ENCODE results near the gene WDR7.
"Not testable (repeated sequence)": the region's sequence is repeated elsewhere in the genome, so short reads cannot be mapped to it uniquely, and the experiment has no call there.

Gene WDR7

GRCh38 chr18:56654280-56654679, 3.1 kb downstream of the WDR7 start:
- not testable (repeated sequence) for DNase-seq (ENCODE audit: low read depth in 2 of 2)

GRCh38 chr18:56658261-56658660, 7.1 kb downstream of the WDR7 start:
- no peak for DNase-seq (ENCODE audit: low read depth in 2 of 2)

- no peak for DNase-seq (ENCODE audit: low read depth in 2 of 2)
Observed at GRCh38 chr18:56659111-56659510, 8.0 kb downstream of the WDR7 start.

- no peak for DNase-seq (ENCODE audit: low read depth in 2 of 2)
Observed at GRCh38 chr18:56660655-56661054, 9.5 kb downstream of the WDR7 start.

- no peak for DNase-seq (ENCODE audit: low read depth in 2 of 2)
Observed at GRCh38 chr18:56661360-56662062, 10.4 kb downstream of the WDR7 start.

- DNase-seq (ENCODE audit: low read depth in 2 of 2): no peak
Observed at GRCh38 chr18:56662063-56662408, 10.9 kb downstream of the WDR7 start.

GRCh38 chr18:56662502-56662901, 11.3 kb downstream of the WDR7 start:
- no peak for DNase-seq (ENCODE audit: low read depth in 2 of 2)

- no peak for DNase-seq (ENCODE audit: low read depth in 2 of 2)
Observed at GRCh38 chr18:56662902-56663301, 11.7 kb downstream of the WDR7 start.

GRCh38 chr18:56672391-56672790, 21.2 kb downstream of the WDR7 start:
- no peak for DNase-seq (ENCODE audit: low read depth in 2 of 2)

- no peak for DNase-seq (ENCODE audit: low read depth in 2 of 2)
Observed at GRCh38 chr18:56672981-56673380, 21.8 kb downstream of the WDR7 start.

GRCh38 chr18:56676639-56677038, 25.5 kb downstream of the WDR7 start:
- DNase-seq (ENCODE audit: low read depth in 2 of 2): no peak

- DNase-seq (ENCODE audit: low read depth in 2 of 2): no peak
Observed at GRCh38 chr18:56678836-56679565, 27.8 kb downstream of the WDR7 start.

GRCh38 chr18:56684277-56684676, 33.1 kb downstream of the WDR7 start:
- no peak for DNase-seq (ENCODE audit: low read depth in 2 of 2)

- no peak for DNase-seq (ENCODE audit: low read depth in 2 of 2)
Observed at GRCh38 chr18:56691530-56691929, 40.4 kb downstream of the WDR7 start.

GRCh38 chr18:56696966-56697365, 45.8 kb downstream of the WDR7 start:
- no peak for DNase-seq (ENCODE audit: low read depth in 2 of 2)

GRCh38 chr18:56702946-56703345, 51.8 kb downstream of the WDR7 start:
- DNase-seq (ENCODE audit: low read depth in 2 of 2): no peak

GRCh38 chr18:56709463-56709862, 58.3 kb downstream of the WDR7 start:
- DNase-seq (ENCODE audit: low read depth in 2 of 2): no peak

- DNase-seq (ENCODE audit: low read depth in 2 of 2): no peak
Observed at GRCh38 chr18:56711708-56712445, 60.7 kb downstream of the WDR7 start.

GRCh38 chr18:56712761-56713160, 61.6 kb downstream of the WDR7 start:
- no peak for DNase-seq (ENCODE audit: low read depth in 2 of 2)

- DNase-seq (ENCODE audit: low read depth in 2 of 2): no peak
Observed at GRCh38 chr18:56715121-56715520, 64.0 kb downstream of the WDR7 start.

- no peak for DNase-seq (ENCODE audit: low read depth in 2 of 2)
Observed at GRCh38 chr18:56716692-56717146, 65.6 kb downstream of the WDR7 start.

- no peak for DNase-seq (ENCODE audit: low read depth in 2 of 2)
Observed at GRCh38 chr18:56721031-56721430, 69.9 kb downstream of the WDR7 start.

- no peak for DNase-seq (ENCODE audit: low read depth in 2 of 2)
Observed at GRCh38 chr18:56721491-56721890, 70.3 kb downstream of the WDR7 start.

Data from stimulated activated CD4-positive, alpha-beta T cell treated with anti-CD3 and anti-CD28 coated beads, Interleukin-1b, Interleukin-23, amount 100 ng/mL, for 1 hour (primary cell).